AG04450 (cell line): ENCODE measurements around the gene ARHGEF10L. TPM values are rescaled to one million over a fixed set of nuclear protein-coding genes. Genes with fewer than 3 reads are reported as not detected.

Source experiments
- CTCF ChIA-PET: fragments of 300-600, 350-600 bp; formaldehyde crosslinking; extraction: SDS; loops from one replicate; lab custom pipeline; 2022; ENCODE audit warnings: antibody characterized with exemption, inconsistent platforms; lab: Charles Lee
- POLR2A ChIA-PET: fragments of 350-600 bp; formaldehyde crosslinking; extraction: SDS; loops from one replicate; lab custom pipeline; 2021; ENCODE audit warnings: antibody characterized with exemption, inconsistent platforms; lab: Yijun Ruan, JAX
- DNase-seq: peaks from one replicate; pipeline ENCODE4 v3.0.0-alpha.2; 2011; ENCODE audit warnings: low read depth, low spot score
- H3K27ac ChIP-seq: one replicate; pipeline ENCODE4 v1.5.1; 2012; ENCODE audit warnings: low read depth, low read length, control low read depth
- H3K27me3 ChIP-seq: one replicate; pipeline ENCODE4 v1.6.0; 2012; ENCODE audit warnings: low read length; ENCODE audit not compliant: control insufficient read depth, insufficient read depth
- H3K4me3 ChIP-seq: 2 replicates; pipeline ENCODE4 v1.5.1; 2011; ENCODE audit warnings: mild to moderate bottlenecking, low read depth, low read length, control low read depth
- H3K9me3 ChIP-seq: 2 replicates; pipeline ENCODE4 v1.5.1; 2012; ENCODE audit warnings: low read length; ENCODE audit not compliant: control insufficient read depth, insufficient read depth
- CTCF ChIP-seq: IDR thresholded peaks from 2 replicates; pipeline ENCODE4 v1.5.1; 2011; ENCODE audit warnings: low read depth, low read length, control low read depth, inconsistent platforms
- polyA plus RNA-seq: library from polyadenylated mRNA; depleted of rRNA; stranded (reverse); fragments of >200 nt; gene quantifications from 2 replicates; pipeline ENCODE4 v1.2.3, GENCODE V29; 2011

ARHGEF10L gene
- polyA plus RNA-seq, 1 experiment, result 5.7 TPM

- Histone ChIP-seq H3K9me3 (no peaks in the 10 kb centered on the region; the same call in 1 of the 2 replicates), H3K27me3 (no peaks in the 10 kb centered on the region), H3K4me3 (no peak overlapping the region), H3K27ac (no peak overlapping the region)
- no peak for TF ChIP-seq CTCF
- ChIA-PET CTCF (interaction anchor here (1.3 to 1.4 kb wide), 2 partner anchors 31 to 436 kb away, joined by 4 read pairs; no protein-coding TSS in a partner anchor), POLR2A (no interaction called here)
- no peak for DNase-seq
Observed at GRCh38 chr1:17665054-17665453, 125.6 kb downstream of the ARHGEF10L start.

- H3K4me3 ChIP-seq, result no peak overlapping the region
- no peak for TF ChIP-seq CTCF
- no peak overlapping the region for H3K27ac ChIP-seq
- ChIA-PET CTCF (interaction anchor here (1.4 kb wide), 1 partner anchor 434 kb away, joined by 4 read pairs; no protein-coding TSS in a partner anchor), POLR2A (no interaction called here)
- H3K27me3 ChIP-seq, result no peaks in the 10 kb centered on the region
- no peak for DNase-seq
- no peaks in the 10 kb centered on the region; the same call in 1 of the 2 replicates for H3K9me3 ChIP-seq
Observed at GRCh38 chr1:17665950-17666720, 126.6 kb downstream of the ARHGEF10L start.

GRCh38 chr1:17667641-17668040 is 128.1 kb downstream of the ARHGEF10L start:
- ChIA-PET POLR2A (no interaction called here), CTCF (no interaction called here)
- no peak overlapping the region for H3K4me3 ChIP-seq
- H3K9me3 ChIP-seq, result no peaks in the 10 kb centered on the region; the same call in 1 of the 2 replicates
- no peaks in the 10 kb centered on the region for H3K27me3 ChIP-seq
- no peak for DNase-seq
- TF ChIP-seq CTCF, result no peak
- H3K27ac ChIP-seq, result no peak overlapping the region

- CTCF ChIA-PET, result no interaction called here
- Histone ChIP-seq H3K4me3 (no peak overlapping the region), H3K27ac (no peak overlapping the region), H3K9me3 (no peaks in the 10 kb centered on the region; the same call in 1 of the 2 replicates), H3K27me3 (no peaks in the 10 kb centered on the region)
- no peak for DNase-seq
- POLR2A ChIA-PET, result no interaction called here
- TF ChIP-seq CTCF, result no peak
Observed at GRCh38 chr1:17668195-17668594, 128.7 kb downstream of the ARHGEF10L start.

- no peak overlapping the region for H3K27ac ChIP-seq
- CTCF ChIA-PET, result interaction anchor here (1.2 kb wide), 1 partner anchor 174 kb away, joined by 3 read pairs; no protein-coding TSS in a partner anchor
Observed at GRCh38 chr1:17668624-17669175, 129.2 kb downstream of the ARHGEF10L start.

More at GRCh38 chr1:17668624-17669175, 129.2 kb downstream of the ARHGEF10L start:
- no peak overlapping the region for H3K4me3 ChIP-seq
- no peak for DNase-seq
- no peaks in the 10 kb centered on the region; the same call in 1 of the 2 replicates for H3K9me3 ChIP-seq
- TF ChIP-seq CTCF, result no peak
- POLR2A ChIA-PET, result no interaction called here
- no peaks in the 10 kb centered on the region for H3K27me3 ChIP-seq
